Astrocyte (in vitro differentiated cells and primary cell): ENCODE measurements around the gene SMIM36. TPM values are rescaled to one million over a fixed set of nuclear protein-coding genes. Genes with fewer than 3 reads are reported as not detected.

ENCODE experiments used
- DNase-seq: peaks from one replicate; pipeline ENCODE4 v3.0.0-alpha.2; 2010; ENCODE audit warnings: low read depth
- FAIRE-seq: peaks from 2 replicates; lab custom pipeline; 2011; peaks lifted over from hg19 to GRCh38; lab: Jason Lieb, UNC
- H2AFZ ChIP-seq: 2 replicates; pipeline ENCODE4 v1.6.0; 2012; ENCODE audit warnings: low read depth, low read length, inconsistent platforms
- H3K27ac ChIP-seq: 2 replicates; pipeline ENCODE4 v1.5.1; 2011; ENCODE audit warnings: low read depth, low read length, inconsistent platforms
- H3K27me3 ChIP-seq: 2 replicates; pipeline ENCODE4 v1.6.0; 2011; ENCODE audit warnings: low read length, inconsistent platforms; ENCODE audit not compliant: insufficient read depth
- H3K36me3 ChIP-seq: 2 replicates; pipeline ENCODE4 v1.5.1; 2011; ENCODE audit warnings: low read length, inconsistent platforms; ENCODE audit not compliant: insufficient read depth
- H3K4me1 ChIP-seq: 2 replicates; pipeline ENCODE4 v1.5.1; 2011; ENCODE audit warnings: low read length, inconsistent platforms; ENCODE audit not compliant: insufficient read depth
- H3K4me2 ChIP-seq: 2 replicates; pipeline ENCODE4 v1.6.0; 2012; ENCODE audit warnings: low read length, inconsistent platforms
- H3K4me3 ChIP-seq: 2 replicates; pipeline ENCODE4 v1.5.1; 2011; ENCODE audit warnings: low read depth, mild to moderate bottlenecking, low read length, inconsistent platforms; ENCODE audit not compliant: insufficient read depth
- H3K79me2 ChIP-seq: 2 replicates; pipeline ENCODE4 v1.6.0; 2012; ENCODE audit warnings: mild to moderate bottlenecking, low read length, inconsistent platforms; ENCODE audit not compliant: insufficient read depth
- H3K9ac ChIP-seq: 2 replicates; pipeline ENCODE4 v1.6.0; 2012; ENCODE audit warnings: mild to moderate bottlenecking, low read length, inconsistent platforms
- H3K9me3 ChIP-seq: 2 replicates; pipeline ENCODE4 v1.5.1; 2012; ENCODE audit warnings: low read depth, mild to moderate bottlenecking, low read length, inconsistent platforms; ENCODE audit not compliant: insufficient read depth
- H4K20me1 ChIP-seq: 2 replicates; pipeline ENCODE4 v1.6.0; 2012; ENCODE audit warnings: low read length, inconsistent platforms; ENCODE audit not compliant: insufficient read depth
- H3K27ac Mint-ChIP-seq: one replicate; pipeline ENCODE4 v1.8.0; 2021; ENCODE audit warnings: mild to moderate bottlenecking, mixed read lengths; ENCODE audit not compliant: unreplicated experiment
- H3K27me3 Mint-ChIP-seq: one replicate; pipeline ENCODE4 v1.8.0; 2021; ENCODE audit warnings: low read depth, mixed read lengths; ENCODE audit not compliant: unreplicated experiment
- H3K36me3 Mint-ChIP-seq: one replicate; pipeline ENCODE4 v1.8.0; 2021; ENCODE audit warnings: low read depth, mixed read lengths; ENCODE audit not compliant: unreplicated experiment
- H3K4me1 Mint-ChIP-seq: one replicate; pipeline ENCODE4 v1.8.0; 2021; ENCODE audit warnings: low read depth, mixed read lengths; ENCODE audit not compliant: unreplicated experiment
- H3K4me3 Mint-ChIP-seq: one replicate; pipeline ENCODE4 v1.8.0; 2021; ENCODE audit warnings: mild to moderate bottlenecking, moderate library complexity, mixed read lengths; ENCODE audit not compliant: unreplicated experiment
- H3K9me3 Mint-ChIP-seq: one replicate; pipeline ENCODE4 v1.8.0; 2021; ENCODE audit warnings: mild to moderate bottlenecking, mixed read lengths; ENCODE audit not compliant: unreplicated experiment
- EZH2 ChIP-seq: IDR thresholded peaks from 2 replicates; pipeline ENCODE4 v1.6.1; 2012; ENCODE audit warnings: mild to moderate bottlenecking, low read length, inconsistent platforms; ENCODE audit not compliant: insufficient read depth
- total RNA-seq: library from RNA; stranded (reverse); gene quantifications from 2 replicates; pipeline ENCODE4 v1.2.1, GENCODE V29; 2021
- TF ChIP-seq, protein P1 (sequence below): IDR thresholded peaks from 2 replicates; pipeline ENCODE4 v1.5.1; 2011; ENCODE audit warnings: low read depth, mild to moderate bottlenecking, inconsistent platforms, low read length, moderate library complexity; ENCODE audit not compliant: insufficient read depth

Gene SMIM36
- total RNA-seq, 1 donor from 2014 or later, result not detected

DNA sequence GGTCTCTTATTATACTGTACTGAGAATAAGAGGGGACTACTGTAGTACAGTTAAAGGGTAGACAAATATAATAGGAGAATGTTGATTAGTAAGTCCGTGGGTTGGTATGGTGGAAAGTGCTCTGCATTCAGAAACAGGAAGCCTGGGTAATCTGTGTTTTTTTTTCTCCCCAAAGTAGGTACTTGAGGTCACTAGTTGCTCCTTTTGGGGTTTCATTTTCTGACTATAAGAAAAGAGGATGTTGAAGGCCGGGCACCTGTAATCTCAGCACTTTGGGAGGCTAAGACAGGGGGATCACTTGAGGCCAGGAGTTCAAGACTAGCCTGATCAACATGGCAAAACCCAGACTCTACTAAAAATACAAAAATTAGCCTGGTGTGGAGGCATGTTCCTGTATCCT lies 47.7 kb downstream of the SMIM36 start:
- no peak overlapping the region for H2AFZ ChIP-seq
- TF ChIP-seq, protein P1, sequence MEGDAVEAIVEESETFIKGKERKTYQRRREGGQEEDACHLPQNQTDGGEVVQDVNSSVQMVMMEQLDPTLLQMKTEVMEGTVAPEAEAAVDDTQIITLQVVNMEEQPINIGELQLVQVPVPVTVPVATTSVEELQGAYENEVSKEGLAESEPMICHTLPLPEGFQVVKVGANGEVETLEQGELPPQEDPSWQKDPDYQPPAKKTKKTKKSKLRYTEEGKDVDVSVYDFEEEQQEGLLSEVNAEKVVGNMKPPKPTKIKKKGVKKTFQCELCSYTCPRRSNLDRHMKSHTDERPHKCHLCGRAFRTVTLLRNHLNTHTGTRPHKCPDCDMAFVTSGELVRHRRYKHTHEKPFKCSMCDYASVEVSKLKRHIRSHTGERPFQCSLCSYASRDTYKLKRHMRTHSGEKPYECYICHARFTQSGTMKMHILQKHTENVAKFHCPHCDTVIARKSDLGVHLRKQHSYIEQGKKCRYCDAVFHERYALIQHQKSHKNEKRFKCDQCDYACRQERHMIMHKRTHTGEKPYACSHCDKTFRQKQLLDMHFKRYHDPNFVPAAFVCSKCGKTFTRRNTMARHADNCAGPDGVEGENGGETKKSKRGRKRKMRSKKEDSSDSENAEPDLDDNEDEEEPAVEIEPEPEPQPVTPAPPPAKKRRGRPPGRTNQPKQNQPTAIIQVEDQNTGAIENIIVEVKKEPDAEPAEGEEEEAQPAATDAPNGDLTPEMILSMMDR, result no peak
- H3K27ac ChIP-seq, result no peak overlapping the region
- Mint-ChIP-seq H3K9me3 (peaks cover 5% of the 10 kb centered on the region), H3K36me3 (no peaks in the 10 kb centered on the region), H3K4me3 (no peak overlapping the region), H3K4me1 (no peaks in the 10 kb centered on the region), H3K27me3 (peaks cover 5% of the 10 kb centered on the region), H3K27ac (no peak overlapping the region)
- H3K9ac ChIP-seq, result no peak overlapping the region
- H3K4me2 ChIP-seq, result no peak overlapping the region
- no peaks in the 10 kb centered on the region for H3K9me3 ChIP-seq
- no peaks in the 10 kb centered on the region for H3K27me3 ChIP-seq
- H4K20me1 ChIP-seq, result no peaks in the 10 kb centered on the region
- no peak for FAIRE-seq
- H3K4me1 ChIP-seq, result peaks cover 10% of the 10 kb centered on the region
- no peaks in the 10 kb centered on the region for H3K36me3 ChIP-seq
- no peaks in the 10 kb centered on the region for H3K79me2 ChIP-seq
- no peak for DNase-seq
- no peak overlapping the region for H3K4me3 ChIP-seq

DNA sequence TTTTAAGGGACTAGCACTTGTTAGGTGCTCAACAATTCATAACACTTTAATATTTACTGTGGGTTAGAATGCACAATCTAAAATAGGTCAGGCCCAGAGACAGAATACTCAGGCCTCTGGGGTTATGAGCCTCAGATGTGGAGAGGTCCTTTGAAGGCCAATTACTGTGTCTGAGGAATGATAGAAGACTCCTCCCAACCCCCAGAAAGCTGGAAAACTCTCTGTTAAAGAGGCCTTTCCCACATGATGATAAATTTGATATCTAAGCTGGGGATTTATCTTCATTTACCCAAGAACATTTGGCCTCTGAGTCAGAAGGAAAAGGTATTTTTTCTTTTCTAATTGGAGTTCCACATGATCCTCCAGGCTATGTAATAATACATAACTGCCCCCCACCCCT lies 48.5 kb downstream of the SMIM36 start:
- peaks cover 2% of the 10 kb centered on the region for H3K9me3 Mint-ChIP-seq
- H2AFZ ChIP-seq, result no peak overlapping the region
- no peaks in the 10 kb centered on the region for H3K27me3 Mint-ChIP-seq
- H3K27ac Mint-ChIP-seq, result no peak overlapping the region
- peaks cover 15% of the 10 kb centered on the region for H3K4me1 ChIP-seq
- H3K4me3 ChIP-seq, result no peak overlapping the region
- TF ChIP-seq, protein P1, result no peak
- no peak for TF ChIP-seq EZH2
- H3K9me3 ChIP-seq, result no peaks in the 10 kb centered on the region
- no peak overlapping the region for H3K27ac ChIP-seq
- no peaks in the 10 kb centered on the region for H3K27me3 ChIP-seq
- no peaks in the 10 kb centered on the region for H3K36me3 ChIP-seq
- H3K9ac ChIP-seq, result no peak overlapping the region
- no peaks in the 10 kb centered on the region for H3K4me1 Mint-ChIP-seq
- H3K4me3 Mint-ChIP-seq, result no peak overlapping the region
- no peaks in the 10 kb centered on the region for H4K20me1 ChIP-seq
- H3K36me3 Mint-ChIP-seq, result no peaks in the 10 kb centered on the region
- FAIRE-seq, result no peak
- H3K4me2 ChIP-seq, result no peak overlapping the region
- DNase-seq, result peak; percentile 36
- H3K79me2 ChIP-seq, result no peaks in the 10 kb centered on the region

DNA sequence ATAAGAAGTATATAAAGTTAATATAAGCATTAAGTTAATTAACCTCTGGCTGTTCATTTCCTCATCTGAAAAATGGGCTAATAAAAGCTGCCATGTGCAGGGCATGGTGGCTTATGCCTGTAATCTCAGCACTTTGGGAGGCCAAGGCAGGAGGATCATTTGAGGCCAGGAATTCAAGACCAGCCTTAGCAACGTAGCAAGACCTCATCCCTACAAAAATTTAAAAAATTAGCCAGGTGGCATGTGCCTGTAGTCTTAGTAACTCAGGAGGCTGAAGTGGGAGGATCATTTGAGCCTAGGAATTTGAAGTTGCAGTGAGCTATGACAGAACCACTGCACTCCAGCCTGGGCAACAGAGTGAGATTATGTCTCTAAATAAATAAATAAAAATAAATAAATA lies 49.0 kb downstream of the SMIM36 start:
- FAIRE-seq, result no peak
- Histone ChIP-seq H4K20me1 (no peaks in the 10 kb centered on the region), H3K4me1 (peaks cover 15% of the 10 kb centered on the region), H2AFZ (no peak overlapping the region), H3K27ac (no peak overlapping the region), H3K79me2 (no peaks in the 10 kb centered on the region), H3K9me3 (no peaks in the 10 kb centered on the region), H3K27me3 (no peaks in the 10 kb centered on the region), H3K36me3 (no peaks in the 10 kb centered on the region), H3K4me3 (no peak overlapping the region), H3K9ac (no peak overlapping the region), H3K4me2 (no peak overlapping the region)
- no peak overlapping the region for H3K4me3 Mint-ChIP-seq
- H3K4me1 Mint-ChIP-seq, result no peaks in the 10 kb centered on the region
- TF ChIP-seq, protein P1, result no peak
- TF ChIP-seq EZH2, result no peak
- no peaks in the 10 kb centered on the region for H3K27me3 Mint-ChIP-seq
- peaks cover 1% of the 10 kb centered on the region for H3K9me3 Mint-ChIP-seq
- H3K27ac Mint-ChIP-seq, result no peak overlapping the region
- no peaks in the 10 kb centered on the region for H3K36me3 Mint-ChIP-seq
- DNase-seq, result no peak
